Germinal center (tissue), 1 donor: ENCODE data around the gene POLK.
A peak's percentile ranks its signal among the peaks of the same experiment; 100 is the strongest.
"Not testable (repeated sequence)": the region's sequence is repeated elsewhere in the genome, so short reads cannot be mapped to it uniquely, and the experiment has no call there.

Experiments used
- DNase-seq: peaks from one replicate; pipeline ENCODE4 v3.0.0; 2012; ENCODE audit warnings: mixed read lengths, low spot score

POLK gene

DNA sequence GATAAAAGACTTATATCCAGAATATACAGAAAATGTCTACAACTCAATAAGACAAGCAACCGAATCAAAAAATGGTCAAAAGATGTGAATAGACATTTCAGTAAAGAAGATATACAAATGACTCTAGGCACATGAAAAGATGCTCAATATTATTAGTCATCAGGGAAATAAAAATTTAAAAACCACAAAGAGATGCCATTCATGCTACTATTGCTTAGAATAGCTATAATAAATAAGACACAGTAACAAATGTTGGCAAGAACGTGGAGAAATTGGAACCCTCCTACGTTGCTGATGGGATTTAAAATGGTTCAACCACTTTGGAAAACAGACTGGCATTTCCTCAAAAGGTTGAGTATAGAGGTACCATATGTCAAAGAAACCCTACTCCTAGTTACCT lies 39.8 kb downstream of the POLK start:
- no peak for DNase-seq

GRCh38 chr5:75552764-75553163 lies 41.1 kb downstream of the POLK start:
- no peak for DNase-seq

DNA sequence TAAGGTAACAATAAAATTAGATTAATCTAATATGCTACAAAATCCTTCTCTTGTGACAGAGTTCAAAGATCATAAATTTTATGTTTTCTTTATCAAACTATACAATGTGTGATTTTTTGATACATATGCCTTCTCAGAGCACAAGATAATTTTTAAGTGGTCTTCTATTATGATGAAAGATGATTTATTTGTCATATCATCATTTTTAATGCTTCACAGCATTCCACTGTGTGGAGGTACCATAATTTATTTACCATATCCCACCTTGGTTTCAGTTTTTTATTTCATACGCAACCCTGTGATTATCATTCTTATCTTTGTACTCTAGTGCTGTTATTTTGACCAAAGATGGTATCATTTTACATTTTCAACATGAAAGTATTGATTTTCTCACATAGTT lies 41.7 kb downstream of the POLK start:
- DNase-seq, result no peak

DNA sequence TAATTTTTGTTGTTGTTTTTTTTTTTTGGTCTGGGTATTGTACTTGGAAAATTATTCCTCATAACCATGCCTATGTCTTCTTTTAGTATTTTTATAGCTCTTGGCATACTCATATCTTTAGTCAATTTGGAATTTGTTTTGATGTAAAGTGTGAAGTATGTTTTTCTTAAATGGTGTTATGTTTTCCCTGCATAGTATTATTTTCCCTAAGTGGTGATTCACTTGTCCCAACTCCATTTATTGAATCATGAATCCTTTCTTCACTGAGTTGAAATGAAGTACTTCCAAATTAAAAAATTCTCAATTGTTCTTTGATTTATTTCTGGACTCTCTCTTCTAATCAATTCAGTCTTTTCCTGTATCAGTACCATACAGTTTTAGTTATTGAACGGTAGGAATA lies 46.5 kb downstream of the POLK start:
- no peak for DNase-seq

GRCh38 chr5:75558981-75559632 lies 47.4 kb downstream of the POLK start:
- no peak for DNase-seq

DNA sequence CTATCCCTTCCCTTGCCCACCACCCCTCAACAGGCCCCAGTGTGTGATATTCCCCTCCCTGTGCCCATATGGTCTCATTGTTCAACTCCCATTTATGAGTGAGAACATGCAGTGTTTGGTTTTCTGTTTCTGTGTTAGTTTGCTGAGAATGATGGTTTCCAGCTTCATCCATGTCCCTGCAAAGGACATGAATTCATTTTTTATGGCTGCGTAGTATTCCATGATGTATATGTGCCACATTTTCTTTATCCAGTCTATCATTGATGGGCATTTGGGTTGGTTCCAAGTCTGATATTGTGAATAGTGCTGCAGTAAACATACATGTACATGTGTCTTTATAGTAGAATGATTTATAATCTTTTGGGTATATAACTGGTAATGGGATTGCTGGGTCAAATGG lies 49.0 kb downstream of the POLK start:
- DNase-seq, result not testable (repeated sequence)

DNA sequence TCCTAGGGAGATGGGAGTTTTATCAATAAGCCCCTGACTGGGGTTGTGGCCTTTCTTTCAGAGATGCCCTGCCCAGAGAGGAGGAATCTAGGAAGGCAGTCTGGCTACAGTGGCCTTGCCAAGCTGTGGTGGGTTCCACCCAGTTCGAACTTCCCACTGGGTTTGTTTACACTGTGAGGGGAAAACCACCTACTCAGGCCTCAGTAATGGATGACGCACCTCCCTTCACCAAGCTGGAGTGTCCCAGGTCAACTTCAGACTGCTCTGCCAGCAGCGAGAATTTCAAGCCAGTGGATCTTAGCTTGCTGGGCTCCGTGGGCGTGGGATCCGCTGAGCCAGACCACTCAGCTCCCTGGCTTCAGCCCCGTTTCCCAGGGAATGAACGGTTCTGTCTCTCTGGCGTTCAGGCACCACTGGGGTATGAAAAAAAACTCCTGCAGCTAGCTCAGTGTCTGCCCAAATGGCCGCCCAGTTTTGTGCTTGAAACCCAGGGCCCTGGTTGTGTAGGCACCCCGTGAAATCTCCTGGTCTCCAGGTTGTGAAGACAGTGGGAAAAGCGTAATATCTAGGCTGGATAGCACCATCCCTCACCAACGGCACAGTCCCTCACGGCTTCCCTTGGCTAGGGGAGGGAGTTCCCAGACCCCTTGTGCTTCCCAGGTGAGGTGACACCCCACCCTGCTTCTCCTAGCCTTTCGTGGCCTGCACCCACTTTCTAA lies 54.5 kb downstream of the POLK start:
- not testable (repeated sequence) for DNase-seq

- peak; percentile 33 for DNase-seq
Measured at GRCh38 chr5:75566710-75567309, 55.1 kb downstream of the POLK start.

GRCh38 chr5:75567710-75568109 lies 56.0 kb downstream of the POLK start:
- DNase-seq, result peak; percentile 8

DNA sequence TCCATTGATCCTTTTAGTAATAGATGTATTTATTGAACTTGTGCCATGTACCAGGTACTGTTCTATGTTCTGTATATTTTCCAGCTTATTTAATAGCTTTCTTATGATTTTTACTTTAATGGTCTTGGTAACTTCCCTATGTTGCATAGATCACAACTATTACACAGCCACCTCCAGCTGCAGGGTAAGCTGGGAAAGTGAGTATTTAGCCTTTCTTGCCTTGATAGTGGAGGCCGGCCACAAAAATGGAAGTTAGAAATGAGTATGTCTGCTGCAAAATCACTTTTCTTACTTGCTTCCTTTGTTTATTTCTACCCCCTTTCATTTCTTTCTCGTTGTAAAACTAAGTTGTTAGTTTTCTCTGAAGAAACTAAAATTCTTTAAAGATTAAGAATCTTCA lies 56.5 kb downstream of the POLK start:
- DNase-seq, result no peak

DNA sequence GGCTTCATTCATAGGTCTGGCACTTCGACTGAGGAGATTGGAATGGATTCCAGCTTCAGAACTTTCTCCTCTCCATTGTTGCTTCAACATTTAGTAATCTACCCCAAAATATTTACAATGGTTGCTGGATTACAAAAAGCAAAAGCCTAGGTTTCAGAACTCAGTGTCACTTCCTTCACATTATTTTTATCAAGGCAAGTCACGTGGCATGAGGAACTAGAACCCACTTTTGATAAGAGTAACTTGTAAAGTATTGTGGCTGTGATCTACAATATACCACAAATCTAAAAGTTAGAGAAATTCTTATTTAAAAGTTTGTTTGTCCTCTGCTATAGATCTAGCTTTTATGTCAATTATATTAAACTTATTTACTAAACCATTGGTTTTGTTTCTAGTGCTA lies 59.9 kb downstream of the POLK start:
- peak; percentile 9 for DNase-seq

DNA sequence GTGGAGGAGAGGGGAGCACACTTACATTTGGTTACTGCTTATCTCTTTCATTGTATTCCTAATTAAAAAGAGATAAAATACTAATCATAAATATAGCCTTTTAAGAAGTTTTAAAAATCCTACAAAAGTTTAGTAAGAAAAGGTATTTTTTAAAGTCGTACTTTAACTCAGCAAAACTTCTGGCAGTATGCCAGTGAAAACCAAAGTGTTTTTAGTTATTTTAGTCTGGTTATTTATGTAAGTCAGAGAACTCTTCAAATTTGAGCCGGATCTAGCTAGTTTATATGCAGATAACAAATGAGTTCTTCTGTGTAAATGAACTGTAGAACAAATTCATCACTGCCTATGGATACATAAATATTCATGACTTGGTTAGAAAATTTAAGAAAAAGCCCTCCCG lies 63.1 kb downstream of the POLK start:
- no peak for DNase-seq

GRCh38 chr5:75578280-75578679 lies 66.6 kb downstream of the POLK start:
- DNase-seq, result not testable (repeated sequence)

DNA sequence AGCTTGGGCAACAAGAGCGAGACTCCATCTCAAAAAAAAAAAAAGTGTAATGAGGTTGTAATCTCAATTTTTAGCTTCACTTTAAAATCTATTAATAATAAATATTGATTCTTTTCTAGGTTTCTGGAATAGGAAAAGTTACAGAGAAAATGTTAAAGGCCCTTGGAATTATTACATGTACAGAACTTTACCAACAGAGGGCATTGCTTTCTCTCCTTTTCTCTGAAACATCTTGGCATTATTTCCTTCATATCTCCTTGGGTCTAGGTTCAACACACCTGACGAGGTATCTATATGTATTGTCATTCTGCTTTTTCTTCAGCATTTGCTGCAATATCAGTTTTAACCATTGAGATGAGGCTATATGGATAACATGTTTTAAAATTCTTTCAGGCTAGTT lies 73.0 kb downstream of the POLK start:
- DNase-seq, result no peak

GRCh38 chr5:75588666-75589065 lies 77.0 kb downstream of the POLK start:
- DNase-seq, result no peak

DNA sequence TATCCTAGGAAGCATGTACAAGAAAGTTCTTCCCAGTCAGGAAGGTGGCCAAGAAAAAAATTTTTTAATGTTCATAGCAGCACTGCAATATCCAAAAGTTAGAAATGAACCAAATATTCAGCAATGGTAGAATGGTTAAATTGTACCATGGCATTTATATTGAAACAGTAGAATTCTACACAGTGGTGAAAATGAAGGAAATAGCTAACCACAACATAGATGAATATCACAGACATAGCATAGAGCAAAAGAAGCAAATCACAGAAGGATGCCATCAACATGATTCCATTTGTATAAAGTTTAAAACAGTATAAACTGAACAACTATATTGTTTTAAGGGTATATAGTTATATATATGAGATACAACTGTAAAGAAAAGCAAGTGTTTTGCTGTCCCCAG lies 88.8 kb downstream of the POLK start:
- no peak for DNase-seq

GRCh38 chr5:75601567-75601966 lies 89.9 kb downstream of the POLK start:
- no peak for DNase-seq

GRCh38 chr5:75601996-75602395 lies 90.3 kb downstream of the POLK start:
- no peak for DNase-seq

DNA sequence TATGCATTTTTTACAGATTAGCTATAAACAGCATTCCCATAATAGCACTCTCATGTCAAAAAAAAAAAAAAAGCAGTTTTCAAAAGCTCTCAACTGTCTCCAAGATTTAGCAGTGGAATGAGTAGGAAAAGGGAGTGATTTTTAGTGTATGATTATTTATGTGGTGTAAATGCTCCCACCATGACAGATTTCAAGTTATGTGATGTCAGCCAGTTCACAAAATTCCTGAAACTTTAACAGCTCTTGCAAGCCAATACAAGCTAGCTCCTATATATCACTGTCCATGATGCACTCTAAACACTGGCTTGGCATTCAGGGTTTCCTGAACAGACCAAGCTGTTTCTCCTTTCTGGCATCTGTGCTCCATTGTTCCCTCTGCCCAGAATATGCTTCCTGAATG lies 91.7 kb downstream of the POLK start:
- no peak for DNase-seq

- no peak for DNase-seq
Measured at GRCh38 chr5:75603821-75604220, 92.1 kb downstream of the POLK start.

DNA sequence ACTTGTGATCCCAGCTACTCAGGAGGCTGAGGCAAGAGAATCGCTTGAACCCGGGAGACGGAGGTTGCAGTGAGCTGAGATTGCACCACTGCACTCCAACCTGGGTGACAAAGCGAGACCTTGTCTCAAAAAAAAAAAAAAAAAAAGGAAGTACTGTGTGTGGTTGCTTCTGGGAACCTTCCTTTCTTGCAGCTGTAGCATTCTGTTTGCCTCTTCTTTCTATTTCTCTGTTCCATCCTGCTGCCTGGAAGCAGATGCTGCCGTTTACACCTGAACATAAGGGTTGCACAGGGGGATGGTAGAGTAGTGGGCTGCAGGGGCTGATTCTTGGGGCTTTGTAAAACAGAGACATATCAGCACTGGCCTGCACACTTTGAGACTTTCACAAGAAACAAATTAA lies 95.7 kb downstream of the POLK start:
- DNase-seq, result not testable (repeated sequence)

DNA sequence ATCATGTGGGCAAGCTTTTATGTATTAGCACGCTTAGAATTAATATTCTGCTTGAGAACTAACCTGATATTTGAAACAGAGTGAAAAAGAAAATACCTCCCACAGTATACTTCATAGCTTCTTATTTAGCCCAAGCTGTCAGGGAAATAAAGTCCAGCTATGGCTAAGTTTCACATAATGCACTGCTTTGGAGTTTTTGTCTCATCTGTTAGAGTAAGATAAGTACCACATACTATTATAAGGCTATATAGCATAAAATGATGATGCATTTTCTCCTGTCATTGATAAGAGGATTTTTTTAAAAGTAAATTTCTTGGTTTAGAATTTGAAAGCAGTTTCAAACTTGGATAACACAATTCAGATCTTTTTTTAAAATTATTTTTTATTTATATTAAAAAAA lies 97.2 kb downstream of the POLK start:
- no peak for DNase-seq

GRCh38 chr5:75610201-75610600 lies 98.5 kb downstream of the POLK start:
- DNase-seq, result no peak
